Upper lobe of left lung (tissue), 6 donors: ENCODE measurements around the gene MMP23B. TPM values are rescaled to one million over a fixed set of nuclear protein-coding genes. Genes with fewer than 3 reads are reported as not detected.
A peak's percentile ranks its signal among the peaks of the same experiment; 100 is the strongest.

Experiments used
- ATAC-seq, 2 donors: fragments of 200-7000 bp; cut with Tn5 transposase; one replicate each; pipeline ENCODE4 v1.9.1; 2022; ENCODE audit warnings: mild to moderate bottlenecking in 2 of 2, moderate library complexity in 2 of 2; ENCODE audit not compliant: low FRiP score in 2 of 2
- DNase-seq, 2 donors: peaks; one replicate each; pipeline ENCODE4 v3.0.0-alpha.2; 2019 to 2020
- H3K27ac ChIP-seq, 4 donors: fragments of 200-600 bp; sonication (generic); one replicate each; pipeline ENCODE4 v1.5.1; 2016 to 2019
- H3K27me3 ChIP-seq, 4 donors: fragments of 200-600 bp; sonication (generic); one replicate each; pipeline ENCODE4 v1.5.1; 2017 to 2019
- H3K36me3 ChIP-seq, 4 donors: fragments of 200-600 bp; sonication (generic); one replicate each; pipeline ENCODE4 v1.5.1; 2016 to 2019
- H3K4me1 ChIP-seq, 4 donors: fragments of 200-600 bp; sonication (generic); one replicate each; pipeline ENCODE4 v1.5.1; 2018 to 2019
- H3K4me3 ChIP-seq, 4 donors: fragments of 200-600 bp; sonication (generic); one replicate each; pipeline ENCODE4 v1.5.1; 2017 to 2019; ENCODE audit warnings: mild to moderate bottlenecking in 2 of 4, moderate library complexity in 1 of 4
- H3K9me3 ChIP-seq, 4 donors: fragments of 200-600 bp; sonication (generic); one replicate each; pipeline ENCODE4 v1.5.1; 2018 to 2019
- CTCF ChIP-seq, 6 experiments: fragments of 450-650 bp in 4 of 6; fragments of 200-600 bp in 2 of 6; sonication (generic) in 2 of 6; IDR thresholded peaks; one replicate each; pipeline ENCODE4 v1.5.1; 2016 to 2019; ENCODE audit warnings: antibody characterized with exemption in 6 of 6
- EP300 ChIP-seq, 4 donors: sonication (generic); formaldehyde crosslinking; IDR thresholded peaks; one replicate each; pipeline ENCODE4 v1.5.1; 2017; ENCODE audit warnings: antibody characterized with exemption in 4 of 4, control low read depth in 2 of 4
- POLR2A ChIP-seq, 4 donors: fragments of 450-650 bp; IDR thresholded peaks; one replicate each; pipeline ENCODE4 v1.5.1; 2016 to 2017; ENCODE audit warnings: antibody characterized with exemption in 4 of 4, mild to moderate bottlenecking in 2 of 4
- POLR2AphosphoS5 ChIP-seq, 2 donors: sonication (generic); formaldehyde crosslinking; IDR thresholded peaks; one replicate each; pipeline ENCODE4 v1.5.1; 2017; ENCODE audit warnings: antibody characterized with exemption in 2 of 2
- WGBS, 2 donors: methylation state at CpG; one replicate each; pipeline ENCODE4 v1.1.5; 2017 to 2018; 5-methylcytosine and 5-hydroxymethylcytosine counted together
- total RNA-seq, 6 donors: library from RNA; depleted of rRNA in 4 of 6; stranded (reverse); fragments of >200 nt in 4 of 6; gene quantifications; one replicate each; pipeline versions ENCODE4 v1.1.0 to v1.2.1, GENCODE V29; 2016 to 2021
- donor health status: DM: no; HTN: no; CAD: no; lungs with moderate emphysema.
- donor health status: DM: no; HTN: yes; CAD: no; lungs with severe emphysema.

The MMP23B gene
- total RNA-seq, 6 donors from 2014 or later: 13.6 to 79.3 (median 33.0) TPM; not detected in 1

GRCh38 chr1:1683104-1683905, 51.3 kb downstream of the MMP23B start:
- H3K27me3 ChIP-seq: no peaks in the 10 kb centered on the region
- peaks cover 0 to 5% (median 0%) of the 10 kb centered on the region in 4 donors for H3K36me3 ChIP-seq
- H3K4me1 ChIP-seq: peaks cover 16 to 52% (median 19%) of the 10 kb centered on the region in 4 donors
- TF ChIP-seq CTCF (IDR thresholded peaks at IDR 0.05): no peak
- no peak for TF ChIP-seq EP300 (IDR thresholded peaks at IDR 0.05)
- TF ChIP-seq POLR2A (IDR thresholded peaks at IDR 0.05): no peak
- TF ChIP-seq POLR2AphosphoS5 (IDR thresholded peaks at IDR 0.05): no peak
- no peak for ATAC-seq
- no peak for DNase-seq
- H3K9me3 ChIP-seq: no peaks in the 10 kb centered on the region
- 73 to 81% methylated on average over 20 to 26 of the region's 26 CpGs for WGBS, 2 donors
- H3K4me3 ChIP-seq: no peak overlapping the region
- H3K27ac ChIP-seq: peak overlapping the region in 1 of 4 donors; percentile 1

Other genes starting within 250 kb of the MMP23B start
- 100 to 1,000 TPM; 131 to 897 (median 216) TPM for gene CCNL2, start 232.8 kb upstream of the MMP23B start, total RNA-seq
- 100 to 1,000 TPM in 3 of 6 donors, 10 to 100 TPM in 3; 90.7 to 145 (median 101) TPM for gene MRPL20, start 224.9 kb upstream of the MMP23B start, total RNA-seq
- 10 to 100 TPM; 21.3 to 54.5 (median 34.7) TPM for gene ANKRD65, start 210.9 kb upstream of the MMP23B start, total RNA-seq
- gene VWA1, start 196.5 kb upstream of the MMP23B start, total RNA-seq: 100 to 1,000 TPM in 2 of 6 donors, 10 to 100 TPM in 4; 41.8 to 108 (median 62.5) TPM
- gene ATAD3C, start 182.5 kb upstream of the MMP23B start, total RNA-seq: 10 to 100 TPM in 5 of 6 donors, 1 to 10 TPM in 1; 9.2 to 20.9 (median 14.7) TPM
- 100 to 1,000 TPM in 1 of 6 donors, 10 to 100 TPM in 5; 19.9 to 120 (median 26.9) TPM for gene ATAD3B, start 160.4 kb upstream of the MMP23B start, total RNA-seq
- 10 to 100 TPM; 18.5 to 31.9 (median 24.0) TPM for gene ATAD3A, start 120.0 kb upstream of the MMP23B start, total RNA-seq
- gene TMEM240, start 91.5 kb upstream of the MMP23B start, total RNA-seq: 1 to 10 TPM in 5 of 6 donors, not detected in 1; 1.8 to 3.6 (median 3.1) TPM
- 100 to 1,000 TPM; 122 to 174 (median 146) TPM for gene SSU72, start 57.3 kb upstream of the MMP23B start, total RNA-seq
- gene FNDC10, start 32.0 kb upstream of the MMP23B start, total RNA-seq: 10 to 100 TPM in 4 of 6 donors, 1 to 10 TPM in 2; 8.7 to 21.0 (median 12.4) TPM
- 100 to 1,000 TPM in 3 of 6 donors, 10 to 100 TPM in 3; 52.7 to 284 (median 84.7) TPM for gene MIB2, start 16.7 kb upstream of the MMP23B start, total RNA-seq
- 10 to 100 TPM; 20.8 to 55.5 (median 24.9) TPM for gene CDK11B, start 26.8 kb downstream of the MMP23B start, total RNA-seq
- 100 to 1,000 TPM in 1 of 6 donors, 10 to 100 TPM in 5; 33.0 to 116 (median 47.9) TPM for gene SLC35E2B, start 60.6 kb downstream of the MMP23B start, total RNA-seq
- 100 to 1,000 TPM in 2 of 6 donors, 10 to 100 TPM in 4; 23.9 to 417 (median 54.5) TPM for gene CDK11A, start 92.2 kb downstream of the MMP23B start, total RNA-seq
- 100 to 1,000 TPM in 4 of 6 donors, 10 to 100 TPM in 2; 85.0 to 279 (median 124) TPM for gene NADK, start 146.3 kb downstream of the MMP23B start, total RNA-seq